ENCODE measurements around the gene WDR74.
"Not testable (repeated sequence)": the region's sequence is repeated elsewhere in the genome, so short reads cannot be mapped to it uniquely, and the experiment has no call there.

The WDR74 gene

DNA sequence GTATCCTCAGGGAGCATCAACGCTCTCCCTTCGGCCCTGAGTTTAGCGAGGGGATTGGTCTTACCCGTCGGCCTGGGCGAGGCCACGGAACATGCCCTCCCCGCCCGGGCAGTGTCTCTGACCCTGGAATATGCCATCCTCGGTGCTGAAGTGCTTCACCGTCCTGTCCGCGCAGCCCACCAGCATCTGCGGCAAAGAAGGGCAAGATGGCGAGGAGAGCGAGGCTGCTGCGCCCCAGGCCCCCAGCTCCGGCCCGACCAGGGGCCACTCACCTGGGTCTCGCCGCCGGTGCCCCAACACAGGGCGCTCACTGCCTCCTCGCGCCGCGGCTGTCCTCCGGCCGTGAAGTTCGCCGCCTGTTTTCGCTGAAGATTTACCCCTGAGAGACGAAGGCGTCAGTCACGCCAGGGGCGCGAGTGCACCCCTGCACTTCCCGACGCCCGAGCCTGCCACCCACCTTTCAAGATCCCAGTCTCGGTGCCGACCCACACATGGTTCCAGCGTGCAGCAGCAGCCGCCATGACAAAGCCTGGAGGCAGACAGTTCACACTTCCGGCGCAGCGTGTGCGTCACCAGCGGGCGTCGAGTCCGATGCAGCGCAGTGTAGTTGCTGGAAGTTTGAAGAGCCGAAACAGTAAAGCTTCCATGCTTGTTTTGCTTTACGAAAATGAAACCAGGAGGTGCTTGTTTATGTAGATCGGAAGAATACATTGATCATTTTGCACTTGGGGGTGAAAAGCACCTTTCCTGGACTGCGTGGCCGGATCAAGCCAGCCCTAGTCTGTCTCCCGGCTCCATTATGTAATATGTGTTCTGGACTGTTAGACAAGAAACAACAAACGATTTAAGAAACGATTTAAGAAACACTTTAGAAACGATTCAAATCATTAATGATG lies at the start of gene WDR74:
WDR74 (minus strand) TSS at position 541 of the 896 bp plus-strand sequence; CDS start at position 521, 20 bp downstream.
- no peak for FAIRE-seq

DNA sequence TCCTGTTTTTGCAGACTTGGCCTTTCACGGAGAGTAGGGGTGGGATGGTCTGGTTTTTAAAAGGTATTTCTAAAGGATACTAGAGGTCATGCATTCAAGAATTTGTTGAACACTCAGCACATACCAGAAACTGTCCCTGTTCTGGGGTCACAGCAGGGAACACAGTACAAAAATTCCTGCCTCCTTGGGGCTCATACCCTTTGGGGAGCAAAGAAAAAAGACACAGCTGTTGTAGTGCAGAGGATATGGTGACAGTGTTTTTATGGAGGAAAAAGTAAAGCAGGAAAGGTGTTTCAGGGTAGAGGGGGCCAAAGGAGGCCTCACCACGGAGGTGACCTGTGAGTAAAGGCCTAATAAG lies 49.7 kb upstream of the WDR74 start:
- peak; percentile 1 for DNase-seq (ENCODE audit: low spot score)

More for the DNA sequence above, at the start of gene WDR74:
- DNase-seq (ENCODE audit: low spot score) = peak; percentile 88

DNA sequence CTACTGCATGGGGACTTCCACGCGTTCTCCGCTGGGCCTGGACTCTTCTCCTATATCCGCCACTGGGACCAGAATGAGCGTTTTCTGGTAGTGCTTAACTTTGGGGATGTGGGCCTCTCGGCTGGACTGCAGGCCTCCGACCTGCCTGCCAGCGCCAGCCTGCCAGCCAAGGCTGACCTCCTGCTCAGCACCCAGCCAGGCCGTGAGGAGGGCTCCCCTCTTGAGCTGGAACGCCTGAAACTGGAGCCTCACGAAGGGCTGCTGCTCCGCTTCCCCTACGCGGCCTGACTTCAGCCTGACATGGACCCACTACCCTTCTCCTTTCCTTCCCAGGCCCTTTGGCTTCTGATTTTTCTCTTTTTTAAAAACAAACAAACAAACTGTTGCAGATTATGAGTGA lies 49.0 kb upstream of the WDR74 start:
- FAIRE-seq (no peak), DNase-seq (ENCODE audit: low spot score) (no peak)

More for the DNA sequence above, 49.7 kb upstream of the WDR74 start:
- FAIRE-seq = no peak

DNA sequence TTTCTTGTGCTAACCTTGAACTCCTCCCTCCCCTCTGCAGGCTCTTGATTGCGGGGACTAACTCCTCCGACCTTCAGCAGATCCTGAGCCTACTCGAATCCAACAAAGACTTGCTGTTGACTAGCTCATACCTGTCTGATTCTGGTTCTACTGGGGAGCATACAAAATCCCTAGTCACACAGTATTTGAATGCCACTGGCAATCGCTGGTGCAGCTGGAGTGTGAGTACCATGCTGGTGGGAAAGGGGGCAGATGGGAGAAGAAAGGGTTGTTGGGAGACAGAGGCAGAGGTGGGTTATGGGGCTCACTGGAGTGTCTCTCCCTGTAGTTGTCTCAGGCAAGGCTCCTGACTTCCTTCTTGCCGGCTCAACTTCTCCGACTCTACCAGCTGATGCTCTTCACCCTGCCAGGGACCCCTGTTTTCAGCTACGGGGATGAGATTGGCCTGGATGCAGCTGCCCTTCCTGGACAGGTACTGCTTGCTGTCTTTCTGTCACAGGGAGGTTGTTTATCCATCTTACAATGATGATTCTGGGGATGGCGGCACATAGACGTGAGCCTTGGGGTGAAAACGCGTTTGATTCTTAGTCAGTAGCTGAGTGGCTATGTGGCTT lies 45.9 kb upstream of the WDR74 start:
- FAIRE-seq (no peak), DNase-seq (ENCODE audit: low spot score) (peak; percentile 1)

DNA sequence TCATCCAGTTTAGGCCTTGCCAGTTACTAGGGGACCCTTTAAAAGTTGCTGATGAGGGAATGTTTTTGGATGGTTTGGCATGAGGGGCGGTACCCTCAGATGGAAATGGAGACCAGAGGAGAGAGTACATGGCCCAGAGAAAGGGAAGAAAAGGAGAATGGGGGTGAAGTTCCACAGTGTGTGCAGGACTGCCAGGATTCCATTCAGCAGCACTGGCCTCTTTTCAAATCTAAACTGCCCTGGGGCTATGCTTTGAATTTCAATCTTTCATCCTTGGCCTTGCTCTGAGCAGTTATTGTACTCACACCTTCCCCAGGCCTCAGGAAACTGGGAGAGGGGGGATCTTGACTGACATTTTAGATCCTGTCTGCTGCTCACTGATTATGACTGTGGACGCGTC lies 44.3 kb upstream of the WDR74 start:
- FAIRE-seq = no peak
- no peak for DNase-seq (ENCODE audit: low spot score)

DNA sequence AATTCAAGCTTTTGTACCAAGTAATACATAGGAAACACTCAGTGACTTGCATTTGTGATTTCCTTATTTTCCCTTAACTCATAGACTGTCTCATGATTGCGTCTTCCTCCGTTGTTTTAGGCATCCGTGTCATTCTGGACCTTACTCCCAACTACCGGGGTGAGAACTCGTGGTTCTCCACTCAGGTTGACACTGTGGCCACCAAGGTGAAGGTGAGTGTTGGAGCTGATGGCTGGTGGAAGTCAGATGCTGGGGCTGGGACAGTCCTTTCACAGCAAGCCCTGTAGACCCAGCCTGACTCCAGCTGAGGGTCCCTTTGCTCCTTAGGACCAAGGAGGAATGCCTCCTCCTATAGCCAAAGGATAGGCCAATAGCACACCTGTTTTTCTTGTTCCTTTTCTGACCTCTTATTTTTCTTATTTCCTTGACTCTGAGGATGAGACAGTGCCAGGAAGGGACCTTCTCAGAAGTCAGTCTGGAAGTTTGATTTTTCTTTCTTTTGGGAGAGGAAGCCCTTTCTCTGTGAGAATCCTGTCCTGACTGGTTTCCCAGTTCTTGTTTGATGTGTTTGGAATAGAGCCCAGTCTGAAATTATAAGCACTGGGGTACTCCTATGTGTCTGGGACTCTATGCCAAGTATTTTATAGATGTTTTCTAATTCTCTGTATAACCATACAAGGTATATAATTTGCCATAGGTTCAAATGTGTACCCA lies 43.6 kb upstream of the WDR74 start:
- no peak for DNase-seq (ENCODE audit: low spot score)
- no peak for FAIRE-seq

DNA sequence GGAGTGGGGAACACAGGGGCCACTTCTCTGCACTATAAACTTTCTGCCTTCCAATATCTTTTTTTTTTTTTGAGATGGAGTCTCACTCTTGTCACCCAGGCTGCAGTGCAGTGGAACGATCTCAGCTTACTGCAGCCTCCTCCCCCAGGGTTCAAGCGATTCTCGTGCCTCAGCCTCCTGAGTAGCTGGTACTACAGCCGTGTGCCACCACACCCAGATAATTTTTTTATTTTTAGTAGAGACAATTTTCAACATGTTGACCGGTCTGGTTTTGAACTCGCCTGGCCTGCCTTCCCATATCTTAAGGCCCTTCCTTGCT lies 43.0 kb upstream of the WDR74 start:
- no peak for FAIRE-seq
- DNase-seq (ENCODE audit: low spot score) = no peak

DNA sequence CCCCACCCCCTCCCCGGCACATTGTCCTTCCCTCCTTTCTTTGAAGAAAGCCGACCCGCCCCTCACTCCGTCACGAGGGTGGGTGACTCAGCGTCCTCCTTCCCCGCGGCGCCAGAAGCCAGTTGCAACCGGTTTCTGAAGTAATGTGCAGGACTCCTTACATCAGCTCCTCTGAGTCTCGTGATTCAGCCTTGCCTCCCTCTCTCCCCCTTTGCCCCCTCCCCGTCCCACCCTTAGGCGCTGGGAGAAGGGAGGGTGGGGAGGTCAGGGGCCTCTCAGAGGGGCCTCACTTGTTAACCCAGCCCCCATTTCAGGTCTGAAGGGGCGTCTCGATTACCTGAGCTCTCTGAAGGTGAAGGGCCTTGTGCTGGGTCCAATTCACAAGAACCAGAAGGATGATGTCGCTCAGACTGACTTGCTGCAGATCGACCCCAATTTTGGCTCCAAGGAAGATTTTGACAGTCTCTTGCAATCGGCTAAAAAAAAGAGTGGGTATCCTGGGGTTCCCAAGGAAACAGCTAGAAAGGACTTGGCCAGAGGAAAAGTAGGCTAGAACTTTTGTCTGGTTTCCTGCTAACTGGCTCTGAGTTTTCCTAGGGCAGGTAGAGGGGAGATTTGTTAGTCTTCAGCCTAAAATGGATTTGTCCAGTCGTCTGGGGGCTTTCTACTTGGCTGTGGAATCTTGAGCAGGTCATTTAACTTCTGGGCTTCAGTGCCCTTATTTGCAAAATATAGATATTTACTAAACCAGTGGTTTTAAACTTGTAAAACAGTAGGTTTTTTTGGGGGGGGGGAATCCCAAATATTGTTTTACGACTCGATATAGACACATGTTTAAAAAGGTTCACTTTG lies 42.4 kb upstream of the WDR74 start:
- peak; percentile 94 for DNase-seq (ENCODE audit: low spot score)
- FAIRE-seq = no peak

DNA sequence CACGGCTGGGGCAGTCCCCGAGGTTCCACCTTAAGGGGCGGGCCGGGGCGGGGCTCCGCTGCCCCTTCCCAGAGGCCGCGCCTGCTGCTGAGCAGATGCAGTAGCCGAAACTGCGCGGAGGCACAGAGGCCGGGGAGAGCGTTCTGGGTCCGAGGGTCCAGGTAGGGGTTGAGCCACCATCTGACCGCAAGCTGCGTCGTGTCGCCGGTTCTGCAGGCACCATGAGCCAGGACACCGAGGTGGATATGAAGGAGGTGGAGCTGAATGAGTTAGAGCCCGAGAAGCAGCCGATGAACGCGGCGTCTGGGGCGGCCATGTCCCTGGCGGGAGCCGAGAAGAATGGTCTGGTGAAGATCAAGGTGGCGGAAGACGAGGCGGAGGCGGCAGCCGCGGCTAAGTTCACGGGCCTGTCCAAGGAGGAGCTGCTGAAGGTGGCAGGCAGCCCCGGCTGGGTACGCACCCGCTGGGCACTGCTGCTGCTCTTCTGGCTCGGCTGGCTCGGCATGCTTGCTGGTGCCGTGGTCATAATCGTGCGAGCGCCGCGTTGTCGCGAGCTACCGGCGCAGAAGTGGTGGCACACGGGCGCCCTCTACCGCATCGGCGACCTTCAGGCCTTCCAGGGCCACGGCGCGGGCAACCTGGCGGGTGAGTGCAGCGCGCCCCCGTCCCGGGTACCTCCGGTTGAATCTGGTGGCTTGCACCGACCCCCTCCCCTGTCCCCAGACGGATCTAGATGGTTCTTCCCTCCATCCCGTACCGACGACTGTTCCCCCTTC lies 41.6 kb upstream of the WDR74 start, which contains the start of gene SLC3A2:
SLC3A2 (plus strand) TSS at position 94 of the 776 bp plus-strand sequence; CDS start at position 222, 128 bp downstream.
- DNase-seq (ENCODE audit: low spot score) = peak; percentile 94
- no peak for FAIRE-seq

DNA sequence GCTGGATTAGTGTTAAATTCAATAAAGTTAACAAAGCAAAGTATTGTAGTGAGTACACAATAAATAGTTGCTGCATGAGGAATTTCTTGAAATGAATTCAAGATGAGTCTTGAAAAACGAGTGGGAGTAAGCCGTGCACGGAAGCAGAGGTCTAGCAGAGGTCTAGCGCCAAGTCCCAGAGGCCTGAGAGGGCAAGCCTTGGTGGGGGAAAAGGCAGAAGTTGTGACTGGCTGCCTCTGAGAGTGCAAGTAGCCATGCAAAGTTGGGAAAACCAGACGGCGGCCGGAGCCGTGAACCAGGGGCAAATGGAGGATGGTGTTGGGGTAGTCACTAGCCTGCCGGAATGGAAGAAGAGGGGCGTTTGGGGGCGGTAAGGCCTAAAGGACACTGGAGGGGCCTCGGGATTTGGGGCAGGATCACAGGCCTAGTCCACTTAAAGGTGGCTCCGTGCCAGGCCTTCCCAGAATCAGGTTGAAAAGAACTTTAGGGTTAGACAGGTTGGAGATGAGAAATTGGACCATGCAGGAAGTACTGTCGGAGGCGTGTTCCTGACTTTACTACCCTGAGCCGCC lies 40.9 kb upstream of the WDR74 start:
- FAIRE-seq (no peak), DNase-seq (ENCODE audit: low spot score) (peak; percentile 38)

DNA sequence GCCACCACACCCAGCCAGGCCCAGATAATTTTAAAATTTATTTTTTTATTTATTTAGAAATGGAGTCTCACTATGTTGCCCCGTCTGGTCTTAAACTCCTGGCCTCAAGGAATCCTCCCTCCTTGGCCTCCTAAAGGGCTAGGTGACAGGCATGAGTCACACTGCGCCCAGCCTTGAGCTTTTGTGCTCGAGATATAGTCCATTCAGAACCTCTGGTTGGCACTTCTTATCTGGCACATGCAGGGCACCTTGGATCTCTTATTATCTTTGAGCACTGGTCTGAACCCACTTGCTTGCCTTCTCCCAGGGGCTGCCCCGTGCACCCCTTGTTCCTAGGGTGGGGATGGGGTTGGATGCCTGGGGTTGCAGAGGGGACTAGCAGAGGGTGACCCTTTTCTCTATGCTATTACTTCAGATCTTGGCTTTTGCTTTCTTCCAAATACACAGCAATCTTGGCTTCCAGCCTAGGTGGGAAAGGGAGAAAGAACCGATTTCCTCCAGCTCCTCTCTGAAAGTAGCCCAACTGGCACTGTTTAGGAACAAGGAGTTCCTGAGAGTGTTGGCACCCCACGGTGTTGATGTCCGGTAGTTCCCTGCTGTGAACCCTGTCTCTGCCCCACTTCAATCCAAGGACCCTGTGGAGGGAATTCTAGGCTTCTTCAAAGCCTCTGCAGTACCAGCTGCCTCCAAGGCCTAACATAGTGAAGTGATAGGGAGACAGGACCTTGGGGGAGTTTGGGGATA lies 40.0 kb upstream of the WDR74 start:
- FAIRE-seq (no peak), DNase-seq (ENCODE audit: low spot score) (no peak)

DNA sequence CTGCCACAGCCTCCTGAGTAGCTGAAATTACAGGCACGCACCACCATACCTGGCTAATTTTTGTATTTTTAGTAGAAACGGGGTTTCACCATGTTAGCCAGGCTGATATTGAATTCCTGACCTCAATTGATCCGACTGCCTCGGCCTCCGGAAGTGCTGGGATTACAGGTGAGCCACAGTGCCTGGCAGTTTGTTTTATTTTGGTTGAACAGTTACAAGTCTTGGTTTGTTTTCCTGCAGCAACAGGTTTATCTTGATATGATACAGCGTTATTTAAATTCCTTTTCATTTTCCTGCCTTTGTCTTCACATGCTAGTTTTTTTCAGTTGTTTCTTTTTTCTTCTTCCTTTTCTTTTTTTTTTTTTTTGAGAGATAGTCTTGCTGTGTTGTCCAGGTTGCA lies 37.3 kb upstream of the WDR74 start:
- no peak for FAIRE-seq
- no peak for DNase-seq (ENCODE audit: low spot score)

DNA sequence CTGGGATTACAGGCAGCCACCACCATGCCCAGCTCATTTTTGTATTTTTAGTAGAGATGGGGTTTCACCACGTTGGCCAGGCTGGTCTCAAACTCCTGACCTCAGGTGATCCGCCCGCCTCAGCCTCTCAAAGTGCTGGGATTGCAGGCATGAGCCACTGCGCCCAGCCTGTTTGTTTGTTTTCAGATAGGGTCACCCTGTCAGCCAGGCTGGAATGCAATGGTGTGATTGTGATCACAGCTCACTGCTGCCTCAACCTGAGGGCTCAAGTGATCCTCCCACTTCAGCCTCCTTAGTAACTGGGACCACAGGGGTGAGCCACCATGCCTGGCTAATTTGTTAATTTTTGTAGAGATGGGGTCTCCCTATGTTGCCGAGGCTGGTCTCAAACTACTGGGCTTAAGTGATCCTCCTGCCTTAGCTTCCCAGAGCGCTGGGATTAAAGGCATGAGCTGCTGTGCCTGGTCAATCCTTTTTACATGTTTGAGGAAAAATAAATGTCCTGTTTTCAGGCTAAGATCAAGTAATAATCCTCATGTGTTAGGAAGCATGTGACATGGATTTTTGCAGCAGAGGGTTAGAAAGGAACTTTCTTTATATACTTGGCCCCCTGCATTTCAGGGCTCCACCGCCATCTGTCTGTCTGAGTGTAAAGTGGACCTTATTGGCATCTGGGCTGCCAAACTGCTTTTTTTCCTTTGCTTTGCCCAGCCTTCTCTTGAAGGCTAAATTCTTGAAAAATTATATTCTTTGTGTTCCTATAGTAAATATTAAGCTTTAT lies 36.5 kb upstream of the WDR74 start:
- FAIRE-seq (no peak), DNase-seq (ENCODE audit: low spot score) (no peak)

DNA sequence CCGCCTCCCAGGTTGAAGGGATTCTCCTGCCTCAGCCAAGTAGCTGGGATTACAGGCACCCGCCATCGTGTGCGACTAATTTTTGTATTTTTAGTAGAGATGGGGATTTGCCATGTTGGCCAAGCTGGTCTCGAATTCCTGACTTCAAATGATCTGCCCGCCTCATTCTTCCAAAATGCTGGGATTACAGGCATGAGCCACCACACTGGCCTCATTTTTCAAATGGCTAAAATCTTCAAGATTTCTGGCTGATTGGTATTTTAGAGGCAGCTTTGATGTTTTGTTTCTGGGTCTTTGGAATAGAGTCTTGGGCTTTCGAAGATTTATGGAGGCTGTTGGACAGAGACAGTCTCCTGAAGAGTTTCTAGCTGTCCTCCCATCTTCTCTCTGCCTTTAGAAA lies 35.5 kb upstream of the WDR74 start:
- FAIRE-seq (no peak), DNase-seq (ENCODE audit: low spot score) (no peak)

DNA sequence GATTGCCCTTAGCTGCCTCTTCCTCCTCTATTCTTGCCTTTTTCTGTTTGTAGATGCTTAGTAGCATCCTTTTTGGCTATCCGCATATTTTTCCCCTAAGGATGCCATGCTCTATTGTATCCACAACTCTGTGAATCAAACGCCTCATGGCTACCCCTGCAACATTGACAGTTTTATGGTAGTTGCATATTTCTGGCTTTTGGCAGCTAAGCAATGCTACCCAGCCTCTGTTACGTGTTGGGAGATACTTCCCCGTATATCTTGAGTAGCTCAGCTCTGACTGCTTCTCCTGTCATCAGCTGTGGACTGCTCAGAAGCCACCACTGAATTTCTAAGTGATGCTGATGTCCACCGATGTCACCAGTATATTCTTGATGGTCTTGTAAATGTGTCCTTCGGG lies 26.2 kb upstream of the WDR74 start:
- FAIRE-seq (no peak), DNase-seq (ENCODE audit: low spot score) (no peak)

DNA sequence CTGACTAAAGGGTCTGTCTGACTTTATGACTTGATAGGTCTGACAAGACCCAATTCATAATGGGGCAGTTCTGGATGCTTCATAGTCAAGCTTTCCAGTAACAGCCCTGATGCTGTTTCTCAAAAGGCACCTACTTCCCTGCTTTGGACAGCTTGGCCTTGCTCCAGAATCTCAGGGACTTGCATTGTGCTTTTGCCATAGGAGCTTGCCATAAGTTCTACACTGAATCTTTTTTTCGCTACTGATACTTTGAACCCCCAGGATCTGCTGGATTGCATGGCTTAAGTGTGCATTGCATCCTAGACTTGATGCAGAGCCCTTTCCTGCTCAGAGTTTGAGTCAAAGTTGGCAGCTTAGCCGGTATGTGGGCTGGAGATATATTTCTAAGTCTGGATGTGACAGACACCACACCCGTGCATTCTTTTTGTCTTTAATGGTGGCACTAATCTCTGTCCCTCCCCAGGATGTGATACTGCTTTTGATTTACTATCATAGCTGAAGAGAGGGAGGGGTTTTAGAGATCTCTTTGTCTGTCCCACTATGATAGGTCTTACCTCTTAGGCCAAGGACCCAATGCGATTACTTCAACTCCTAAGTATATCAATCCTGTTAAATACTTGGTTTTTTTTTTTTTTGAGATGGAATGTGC lies 24.4 kb upstream of the WDR74 start:
- no peak for DNase-seq (ENCODE audit: low spot score)
- no peak for FAIRE-seq

DNA sequence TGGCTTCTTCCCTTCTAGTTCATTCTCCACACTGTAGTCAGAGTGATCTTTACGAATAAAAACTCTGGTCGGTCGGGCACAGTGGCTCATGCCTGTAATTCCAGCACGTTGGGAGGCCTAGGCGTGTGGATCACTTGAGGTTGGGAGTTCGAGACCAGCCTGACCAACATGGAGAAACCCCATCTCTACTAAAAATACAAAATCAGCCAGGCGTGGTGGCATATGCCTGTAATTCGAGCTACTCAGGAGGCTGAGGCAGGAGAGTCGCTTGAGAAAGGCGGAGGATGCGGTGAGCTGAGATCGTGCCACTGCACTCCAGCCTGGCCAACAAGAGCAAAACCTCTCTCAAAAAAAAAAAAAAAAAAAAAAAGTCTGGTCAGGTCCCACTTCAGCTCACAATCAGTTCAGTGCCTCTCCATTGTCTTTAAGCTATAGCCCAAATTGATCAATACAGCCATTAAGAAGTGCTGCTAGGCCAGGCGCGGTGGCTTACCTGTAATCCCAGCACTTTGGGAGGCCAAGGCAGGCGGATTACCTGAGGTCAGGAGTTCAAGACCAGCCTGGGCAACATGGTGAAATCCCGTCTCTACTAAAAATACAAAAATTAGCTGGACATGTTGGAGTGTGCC lies 22.3 kb upstream of the WDR74 start:
- DNase-seq (ENCODE audit: low spot score); FAIRE-seq: not testable (repeated sequence)

All from urothelium cell line (cell line).